GM21825 (cell line): ENCODE data around the gene ACCS.

Source experiments
- ATAC-seq: cut with Tn5 transposase; IDR thresholded peaks from one replicate; pipeline ENCODE4 v1.9.1; 2021; ENCODE audit warnings: mild to moderate bottlenecking, moderate library complexity; ENCODE audit not compliant: unreplicated experiment

ACCS gene, protein sequence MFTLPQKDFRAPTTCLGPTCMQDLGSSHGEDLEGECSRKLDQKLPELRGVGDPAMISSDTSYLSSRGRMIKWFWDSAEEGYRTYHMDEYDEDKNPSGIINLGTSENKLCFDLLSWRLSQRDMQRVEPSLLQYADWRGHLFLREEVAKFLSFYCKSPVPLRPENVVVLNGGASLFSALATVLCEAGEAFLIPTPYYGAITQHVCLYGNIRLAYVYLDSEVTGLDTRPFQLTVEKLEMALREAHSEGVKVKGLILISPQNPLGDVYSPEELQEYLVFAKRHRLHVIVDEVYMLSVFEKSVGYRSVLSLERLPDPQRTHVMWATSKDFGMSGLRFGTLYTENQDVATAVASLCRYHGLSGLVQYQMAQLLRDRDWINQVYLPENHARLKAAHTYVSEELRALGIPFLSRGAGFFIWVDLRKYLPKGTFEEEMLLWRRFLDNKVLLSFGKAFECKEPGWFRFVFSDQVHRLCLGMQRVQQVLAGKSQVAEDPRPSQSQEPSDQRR

DNA sequence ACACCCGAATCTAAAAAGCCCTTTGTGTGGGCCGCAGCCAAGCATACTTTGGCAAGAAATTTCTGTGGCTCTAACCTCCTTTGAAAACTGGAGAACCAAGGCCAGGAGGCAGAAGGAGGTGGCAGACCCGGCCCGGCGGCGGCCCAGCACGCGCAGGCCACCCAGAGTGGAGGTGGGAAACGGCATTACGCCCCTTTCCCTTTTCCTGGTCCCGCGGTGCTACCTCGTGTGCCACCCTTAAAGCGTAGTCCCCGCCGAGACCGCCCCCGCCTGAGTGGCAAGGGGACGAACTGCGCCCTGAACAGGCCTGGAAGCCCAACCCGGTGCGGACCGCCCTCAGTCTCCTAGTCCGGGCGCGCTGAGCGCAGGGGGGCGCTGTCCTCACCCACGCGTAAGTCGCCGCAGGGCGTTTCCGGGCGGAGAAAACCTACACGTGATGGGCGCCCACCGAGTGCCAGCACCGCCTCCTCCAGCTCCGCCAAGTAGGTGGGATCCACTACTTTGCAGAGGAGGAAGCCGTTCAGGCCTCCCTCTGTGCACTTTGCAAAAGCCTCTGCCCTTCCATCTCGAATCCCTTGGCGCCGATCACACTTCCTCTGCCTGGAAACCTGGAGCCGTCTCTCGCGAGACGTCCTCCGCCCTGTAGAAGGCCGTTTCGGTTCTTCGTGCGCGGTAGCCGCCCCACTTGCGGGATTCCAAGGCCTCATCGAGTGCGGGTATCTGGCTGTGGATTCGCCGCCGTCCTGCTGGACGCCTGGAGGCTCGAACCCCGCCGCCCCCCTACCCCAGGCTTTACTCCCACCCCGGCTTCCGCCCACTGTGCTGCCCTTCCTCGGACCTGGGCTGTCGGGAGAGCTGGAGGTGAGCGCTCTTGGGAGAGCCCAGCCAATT, at the start of gene ACCS:
Gene ACCS, plus strand, starts transcription at position 430 of the 891 bp plus-strand sequence. CDS start 1,358 bp downstream, outside the sequence.
- ATAC-seq: peak; percentile 97

DNA sequence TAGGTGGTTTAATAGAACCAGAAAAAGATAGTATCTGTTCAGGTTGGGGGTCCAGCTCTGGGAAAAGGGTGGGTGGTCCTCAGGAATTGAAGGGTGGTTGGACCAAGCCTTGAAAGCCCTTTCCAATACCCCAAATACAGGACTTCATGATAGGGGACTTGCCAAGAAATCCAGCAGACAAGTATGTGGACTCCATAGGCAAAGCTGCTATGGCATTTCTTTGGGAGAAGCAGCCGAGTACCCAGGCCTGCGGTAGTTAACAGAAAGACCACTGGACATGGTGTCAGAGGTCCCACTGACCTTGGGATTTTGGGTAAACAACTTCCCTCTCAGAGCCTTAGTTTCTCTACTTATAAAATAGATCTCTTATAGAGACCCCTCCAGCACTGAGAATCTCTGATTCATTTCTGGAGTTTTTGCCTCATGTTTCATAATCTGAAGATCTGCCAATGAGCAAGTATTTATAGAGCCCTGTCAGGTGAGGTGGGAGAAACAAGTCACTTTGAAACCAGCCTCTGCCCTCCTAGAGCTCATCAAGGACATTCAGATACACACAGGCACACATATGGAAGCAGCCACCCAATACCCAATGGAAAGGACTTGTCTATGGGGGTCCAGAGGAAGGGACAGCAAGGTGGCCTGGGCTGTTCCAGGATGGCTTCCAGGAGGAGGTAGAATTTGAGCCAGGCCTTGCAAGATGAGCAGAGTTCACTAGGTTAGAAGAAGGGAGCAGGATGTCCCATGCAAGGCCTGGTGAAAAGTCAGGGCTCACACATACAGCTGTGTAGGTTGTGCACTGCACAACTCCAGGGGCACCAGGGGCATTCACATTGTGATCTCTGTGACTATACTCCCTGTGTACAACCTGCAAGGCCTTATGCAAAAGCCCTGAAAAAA, 49.3 kb upstream of the ACCS start:
- no peak for ATAC-seq

- ATAC-seq: no peak
Observed at GRCh38 chr11:44017443-44018126, 48.5 kb upstream of the ACCS start.

GRCh38 chr11:44018127-44018521, 47.9 kb upstream of the ACCS start:
- ATAC-seq: no peak

- ATAC-seq: no peak
Observed at GRCh38 chr11:44018829-44019228, 47.2 kb upstream of the ACCS start.

GRCh38 chr11:44024977-44025376, 41.1 kb upstream of the ACCS start:
- ATAC-seq: no peak

DNA sequence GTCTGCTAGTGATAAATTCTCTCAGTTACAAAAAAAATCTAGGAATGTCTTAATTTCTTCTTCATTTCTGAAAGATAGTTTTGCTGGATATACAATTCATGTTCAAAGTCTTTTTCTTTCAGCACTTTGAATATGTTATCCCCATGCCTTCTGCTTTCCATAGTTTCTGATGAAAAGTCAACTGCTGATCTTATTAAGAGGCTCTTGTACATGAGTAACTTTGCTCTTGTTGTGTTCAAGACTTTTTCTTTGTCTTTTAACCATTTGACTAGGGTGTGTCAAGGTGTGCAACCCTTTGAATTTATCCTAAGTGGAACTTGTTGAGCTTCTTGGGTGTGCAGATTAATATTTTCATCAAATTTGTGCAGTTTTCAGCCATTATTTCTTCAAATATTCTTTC, 40.3 kb upstream of the ACCS start:
- ATAC-seq: no peak

DNA sequence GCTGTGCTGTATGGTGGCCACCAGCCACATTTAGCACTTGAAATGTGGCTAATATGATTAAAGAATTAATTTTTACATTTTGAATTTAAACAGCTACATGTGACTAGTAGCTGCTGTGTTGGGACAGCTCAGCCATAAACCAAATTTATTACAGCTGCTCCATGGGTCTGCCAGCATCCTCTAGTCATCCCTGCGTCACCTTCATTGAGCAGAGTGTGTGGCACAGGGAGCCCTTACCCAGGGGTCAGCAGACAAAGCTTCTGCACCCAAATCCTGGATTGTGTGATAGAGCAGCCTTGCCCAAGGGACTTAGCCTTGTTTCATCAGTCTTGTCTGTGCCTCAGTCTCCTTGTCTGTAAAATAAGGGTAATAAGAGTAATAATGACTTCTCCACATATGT, 37.7 kb upstream of the ACCS start:
- ATAC-seq: no peak

DNA sequence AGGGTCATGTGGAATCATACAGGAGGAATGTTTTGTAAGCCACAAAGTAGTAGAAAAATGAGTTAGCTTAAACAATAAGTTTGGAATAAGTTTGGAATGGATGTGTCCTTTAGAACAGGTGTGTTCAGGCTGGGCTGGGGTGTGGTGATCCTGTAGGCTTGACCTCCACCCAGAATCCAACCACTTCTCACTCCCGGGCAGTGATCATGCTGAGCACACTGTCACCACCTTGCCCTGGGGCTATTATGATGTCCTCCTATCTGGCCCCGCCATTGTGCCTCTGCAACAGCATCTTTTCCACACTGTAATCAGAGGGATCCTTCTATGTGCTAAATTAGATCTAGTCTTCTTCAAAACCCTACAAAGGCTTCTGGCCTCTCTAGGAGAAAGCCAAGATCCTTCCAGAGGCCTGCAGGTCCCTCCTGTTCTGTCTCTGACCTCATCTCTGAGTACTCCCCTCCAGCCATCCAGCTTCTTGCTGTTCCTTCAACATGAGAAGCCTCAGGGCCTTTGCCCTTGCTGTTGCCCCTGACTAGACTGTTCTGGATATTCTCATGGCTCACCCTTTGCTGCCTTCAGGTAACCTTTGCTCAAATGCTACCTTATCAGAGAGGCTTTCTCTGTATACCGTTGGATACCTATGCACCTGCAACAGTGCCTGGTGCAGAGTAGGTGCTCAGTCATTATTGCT, 37.1 kb upstream of the ACCS start:
- no peak for ATAC-seq

DNA sequence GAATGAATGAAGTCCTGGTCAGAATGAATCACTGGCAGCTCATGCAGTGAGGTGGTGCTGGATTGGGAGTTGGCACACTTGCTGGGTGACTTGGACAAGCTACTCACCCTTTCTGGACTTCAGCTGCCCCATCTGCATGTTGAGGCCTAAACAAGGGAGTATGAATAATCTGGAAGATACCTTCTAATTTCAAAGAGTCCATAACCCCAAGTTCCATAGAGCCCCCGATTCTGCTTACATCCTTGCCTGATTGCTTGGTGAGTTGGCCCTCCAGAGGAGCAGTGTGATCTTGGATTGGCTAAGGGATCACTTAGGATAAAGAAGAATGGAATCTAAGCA, 36.6 kb upstream of the ACCS start:
- ATAC-seq: no peak

GRCh38 chr11:44029977-44030911, 35.8 kb upstream of the ACCS start:
- no peak for ATAC-seq

GRCh38 chr11:44030996-44031395, 35.1 kb upstream of the ACCS start:
- no peak for ATAC-seq

GRCh38 chr11:44031549-44031948, 34.5 kb upstream of the ACCS start:
- no peak for ATAC-seq

GRCh38 chr11:44032299-44033085, 33.6 kb upstream of the ACCS start:
- ATAC-seq: no peak

GRCh38 chr11:44033411-44033850, 32.6 kb upstream of the ACCS start:
- ATAC-seq: no peak

DNA sequence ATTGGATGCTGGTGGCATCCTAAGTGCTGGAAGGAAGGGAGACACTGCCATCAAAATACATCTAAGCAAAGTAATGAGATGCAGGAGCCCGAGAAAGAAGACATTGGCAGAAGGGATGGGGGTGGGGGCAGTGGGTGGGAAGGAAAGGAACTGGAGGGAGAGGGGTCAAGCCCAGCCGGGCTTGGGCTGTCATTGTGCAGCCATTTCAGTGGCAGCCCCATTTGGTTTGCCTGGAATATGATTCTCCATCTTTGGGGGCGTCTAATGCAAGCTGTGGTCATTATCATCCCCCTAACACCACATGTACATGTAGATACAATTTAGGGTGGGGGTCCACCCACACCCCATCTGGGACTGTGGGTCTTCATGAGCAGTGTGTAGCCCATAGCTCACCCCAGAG, 32.2 kb upstream of the ACCS start:
- ATAC-seq: no peak

DNA sequence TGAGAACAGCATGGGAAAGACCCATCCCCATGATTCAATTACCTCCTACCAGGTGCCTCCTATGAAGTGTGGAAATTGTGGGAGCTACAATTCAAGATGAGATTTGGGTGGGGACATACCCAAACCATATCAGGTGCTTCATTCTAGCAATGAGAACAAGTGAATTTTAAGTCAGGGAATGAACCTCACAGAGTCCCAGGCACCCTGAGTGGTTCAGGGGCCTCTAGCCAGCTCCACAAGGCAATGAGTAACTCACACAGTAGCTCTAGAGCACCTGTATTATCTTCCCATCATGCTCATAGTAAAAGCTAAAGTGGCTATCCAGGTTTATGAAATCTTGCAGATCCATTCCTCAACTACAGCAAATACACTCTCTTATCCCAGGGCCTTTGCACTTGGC, 31.4 kb upstream of the ACCS start:
- no peak for ATAC-seq
